Measurements from ENCODE around the gene KLK10. TPM values are rescaled to one million over a fixed set of nuclear protein-coding genes. Genes with fewer than 3 reads are reported as not detected.

Gene KLK10
- total and polyA plus RNA-seq, 8 donors, result 0.35 to 3.4 (median 0.91) TPM

GRCh38 chr19:51003316-51003715, 16.2 kb downstream of the KLK10 start:
- no peak overlapping the region for H3K4me3 ChIP-seq
- H3K27me3 ChIP-seq, result peaks cover 0 to 87% of the 10 kb centered on the region in 2 donors
- H3K27ac ChIP-seq, result no peak overlapping the region
- no peak for TF ChIP-seq CTCF (IDR thresholded peaks at IDR 0.05)
- DNase-seq (no peak), ATAC-seq (no peak)
- no peaks in the 10 kb centered on the region for H3K36me3 ChIP-seq
- no peaks in the 10 kb centered on the region for H3K4me1 ChIP-seq
- intact Hi-C loops (cut with DNase I), result no loop called here
- H3K9me3 ChIP-seq, result peaks cover 0 to 2% of the 10 kb centered on the region in 2 donors

- H3K9me3 ChIP-seq, result peaks cover 0 to 2% of the 10 kb centered on the region in 2 donors
- no peak for DNase-seq
- no peak for TF ChIP-seq CTCF (IDR thresholded peaks at IDR 0.05)
- no peak overlapping the region for H3K27ac ChIP-seq
- peaks cover 0 to 88% of the 10 kb centered on the region in 2 donors for H3K27me3 ChIP-seq
- intact Hi-C loops (cut with DNase I), result no loop called here
- no peak for ATAC-seq
- H3K36me3 ChIP-seq, result no peaks in the 10 kb centered on the region
- no peak overlapping the region for H3K4me3 ChIP-seq
- no peaks in the 10 kb centered on the region for H3K4me1 ChIP-seq
These were observed 16.8 kb downstream of the KLK10 start for GRCh38 chr19:51002542-51003311.

GRCh38 chr19:51002089-51002532, 17.4 kb downstream of the KLK10 start:
- Histone ChIP-seq H3K27me3 (peaks cover 0 to 83% of the 10 kb centered on the region in 2 donors), H3K36me3 (no peaks in the 10 kb centered on the region), H3K4me1 (no peaks in the 10 kb centered on the region), H3K9me3 (peaks cover 0 to 2% of the 10 kb centered on the region in 2 donors), H3K4me3 (no peak overlapping the region), H3K27ac (no peak overlapping the region)
- ATAC-seq, result no peak
- DNase-seq, result no peak
- TF ChIP-seq CTCF (IDR thresholded peaks at IDR 0.05), result no peak
- intact Hi-C loops (cut with DNase I), result no loop called here

- ATAC-seq, result no peak
- DNase-seq, result no peak
- Histone ChIP-seq H3K36me3 (no peaks in the 10 kb centered on the region), H3K27ac (no peak within 1 kb of the TSS), H3K4me3 (no peak within 1 kb of the TSS), H3K9me3 (peaks cover 0 to 2% of the 10 kb centered on the region in 2 donors), H3K4me1 (no peaks in the 10 kb centered on the region), H3K27me3 (peaks cover 0 to 77% of the 10 kb centered on the region in 2 donors)
- intact Hi-C loops (cut with DNase I), result no loop called here
- TF ChIP-seq CTCF (IDR thresholded peaks at IDR 0.05), result no peak
These were observed 18.0 kb downstream of the KLK10 start, which contains the start of gene KLK8 for GRCh38 chr19:51001515-51001914. Gene KLK8, minus strand, starts transcription at chr19:51001604. Its CDS starts 437 bp downstream, at chr19:51001167.

- no peak for TF ChIP-seq CTCF (IDR thresholded peaks at IDR 0.05)
- Histone ChIP-seq H3K4me3 (no peak overlapping the region), H3K27me3 (peaks cover 0 to 77% of the 10 kb centered on the region in 2 donors), H3K36me3 (no peaks in the 10 kb centered on the region), H3K4me1 (no peaks in the 10 kb centered on the region), H3K27ac (no peak overlapping the region), H3K9me3 (peaks cover 0 to 2% of the 10 kb centered on the region in 2 donors)
- DNase-seq, result no peak
- intact Hi-C loops (cut with DNase I), result no loop called here
- ATAC-seq, result no peak
These were observed 18.5 kb downstream of the KLK10 start for GRCh38 chr19:51000981-51001380.
